IPS DF 6.9 (cell line): ENCODE results near the gene OR7G1.
A peak's percentile ranks its signal among the peaks of the same experiment; 100 is the strongest.

Experiments
- DNase-seq: peaks from one replicate; pipeline ENCODE4 v3.0.0-alpha.2; 2013; ENCODE audit warnings: low read depth, low spot score
- H3K27ac ChIP-seq: one replicate; pipeline ENCODE4 v1.5.1; 2013; ENCODE audit warnings: low read length, control low read depth
- H3K27me3 ChIP-seq: 2 replicates; pipeline ENCODE4 v1.6.1; 2013; ENCODE audit warnings: mild to moderate bottlenecking, low read length; ENCODE audit not compliant: control insufficient read depth, insufficient read depth
- H3K36me3 ChIP-seq: 2 replicates; pipeline ENCODE4 v1.6.1; 2013; ENCODE audit warnings: low read length; ENCODE audit not compliant: control insufficient read depth, insufficient read depth
- H3K4me1 ChIP-seq: 2 replicates; pipeline ENCODE4 v1.6.1; 2013; ENCODE audit warnings: low read length; ENCODE audit not compliant: control insufficient read depth, insufficient read depth
- H3K4me3 ChIP-seq: 2 replicates; pipeline ENCODE4 v1.5.1; 2013; ENCODE audit warnings: mild to moderate bottlenecking, low read length
- H3K9me3 ChIP-seq: 2 replicates; pipeline ENCODE4 v1.6.1; 2013; ENCODE audit warnings: low read length, inconsistent platforms; ENCODE audit not compliant: control insufficient read depth, insufficient read depth
- WGBS: extraction: QIAGEN DNeasy Blood & Tissue Kit; methylation state at CpG from one replicate; pipeline ENCODE4 v1.1.7; 2013; ENCODE audit warnings: mixed read lengths, missing lambda C conversion rate; ENCODE audit not compliant: insufficient read length, insufficient coverage; 5-methylcytosine and 5-hydroxymethylcytosine counted together

The OR7G1 gene

DNA sequence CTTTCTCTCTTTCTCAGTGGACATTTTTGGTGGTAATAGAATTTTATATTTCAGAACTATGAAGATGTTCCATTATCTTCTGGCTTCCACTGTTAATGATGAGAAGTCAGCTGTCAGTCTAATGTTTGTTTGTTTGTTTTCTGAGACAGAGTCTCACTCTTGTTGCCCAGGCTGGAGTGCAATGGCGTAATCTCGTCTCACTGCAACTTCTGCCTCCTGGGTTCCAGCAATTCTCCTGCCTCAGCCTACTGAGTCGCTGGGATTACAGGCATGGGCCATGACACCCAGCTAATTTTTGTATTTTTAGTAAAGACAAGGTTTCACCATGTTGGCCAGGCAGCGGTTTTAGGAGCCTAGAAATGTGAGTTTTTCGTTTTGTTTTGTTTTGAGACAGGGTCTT is 29.4 kb upstream of the OR7G1 start:
- no peak for DNase-seq
- no peaks in the 10 kb centered on the region for H3K9me3 ChIP-seq
- no CpG with 5 or more reads among the region's 5 CpGs for WGBS
- no peak overlapping the region for H3K4me3 ChIP-seq
- H3K4me1 ChIP-seq, result no peaks in the 10 kb centered on the region
- H3K36me3 ChIP-seq, result peaks cover 6% of the 10 kb centered on the region; the same call in 1 of the 2 replicates
- no peaks in the 10 kb centered on the region for H3K27me3 ChIP-seq
- no peak overlapping the region for H3K27ac ChIP-seq

- Histone ChIP-seq H3K36me3 (no peaks in the 10 kb centered on the region), H3K9me3 (no peaks in the 10 kb centered on the region), H3K27ac (no peak within 1 kb of the TSS), H3K4me1 (no peaks in the 10 kb centered on the region), H3K4me3 (peak within 1 kb of the TSS; percentile 81; the same call in 1 of the 2 replicates), H3K27me3 (no peaks in the 10 kb centered on the region)
- WGBS, result no CpG with 5 or more reads among the region's 43 CpGs
- peak; percentile 78 for DNase-seq
Observed at GRCh38 chr19:9140159-9140874, 24.8 kb upstream of the OR7G1 start, which contains the start of gene ZNF317. TSS of gene ZNF317 (plus strand) at chr19:9140397. CDS start at chr19:9156017, 15,620 bp downstream.

DNA sequence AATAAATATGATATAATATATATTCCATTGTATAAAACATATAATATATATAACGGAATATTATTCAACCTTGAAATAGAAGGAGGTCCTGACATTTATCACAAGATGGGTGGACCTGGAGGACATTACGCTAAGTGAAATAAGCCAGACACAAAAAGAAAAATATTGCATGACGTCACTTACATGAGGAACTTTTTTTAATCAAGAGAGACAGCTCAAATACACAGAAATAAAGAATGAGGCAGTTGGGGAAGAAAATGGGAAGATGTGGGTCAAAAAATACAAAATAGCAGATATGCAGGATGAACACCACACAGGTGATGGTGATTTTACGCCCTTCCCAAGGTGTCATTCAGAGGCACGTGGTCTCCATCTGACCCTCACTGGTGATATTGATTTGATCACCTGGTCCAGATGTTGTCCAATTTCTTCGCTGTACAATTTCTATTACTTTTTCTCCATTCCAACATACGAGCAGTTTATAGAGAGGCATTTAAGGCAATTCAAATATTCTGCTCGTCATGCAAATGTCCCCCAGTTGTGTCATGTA is 24.1 kb upstream of the OR7G1 start:
- no peaks in the 10 kb centered on the region for H3K4me1 ChIP-seq
- no peak for DNase-seq
- no peaks in the 10 kb centered on the region for H3K36me3 ChIP-seq
- no peak overlapping the region for H3K27ac ChIP-seq
- WGBS, result no CpG with 5 or more reads among the region's 8 CpGs
- H3K9me3 ChIP-seq, result no peaks in the 10 kb centered on the region
- H3K4me3 ChIP-seq, result peak overlapping the region; percentile 81; the same call in 1 of the 2 replicates
- H3K27me3 ChIP-seq, result no peaks in the 10 kb centered on the region

- H3K4me3 ChIP-seq, result no peak overlapping the region
- no CpG with 5 or more reads among the region's 5 CpGs for WGBS
- H3K36me3 ChIP-seq, result no peaks in the 10 kb centered on the region
- no peak overlapping the region for H3K27ac ChIP-seq
- no peaks in the 10 kb centered on the region for H3K27me3 ChIP-seq
- no peaks in the 10 kb centered on the region for H3K9me3 ChIP-seq
- H3K4me1 ChIP-seq, result no peaks in the 10 kb centered on the region
- DNase-seq, result no peak
Observed at GRCh38 chr19:9132422-9132821, 16.9 kb upstream of the OR7G1 start.

- WGBS, result no CpG with 5 or more reads among the region's 1 CpG
- Histone ChIP-seq H3K4me1 (no peaks in the 10 kb centered on the region), H3K27me3 (no peaks in the 10 kb centered on the region), H3K36me3 (no peaks in the 10 kb centered on the region), H3K4me3 (no peak overlapping the region), H3K27ac (no peak overlapping the region), H3K9me3 (no peaks in the 10 kb centered on the region)
- DNase-seq, result no peak
Observed at GRCh38 chr19:9130965-9131364, 15.4 kb upstream of the OR7G1 start.

- Histone ChIP-seq H3K9me3 (no peaks in the 10 kb centered on the region), H3K4me3 (no peak overlapping the region), H3K27me3 (no peaks in the 10 kb centered on the region), H3K36me3 (no peaks in the 10 kb centered on the region), H3K27ac (no peak overlapping the region), H3K4me1 (no peaks in the 10 kb centered on the region)
- WGBS, result no CpG with 5 or more reads among the region's 3 CpGs
- no peak for DNase-seq
Observed at GRCh38 chr19:9128171-9128570, 12.6 kb upstream of the OR7G1 start.

DNA sequence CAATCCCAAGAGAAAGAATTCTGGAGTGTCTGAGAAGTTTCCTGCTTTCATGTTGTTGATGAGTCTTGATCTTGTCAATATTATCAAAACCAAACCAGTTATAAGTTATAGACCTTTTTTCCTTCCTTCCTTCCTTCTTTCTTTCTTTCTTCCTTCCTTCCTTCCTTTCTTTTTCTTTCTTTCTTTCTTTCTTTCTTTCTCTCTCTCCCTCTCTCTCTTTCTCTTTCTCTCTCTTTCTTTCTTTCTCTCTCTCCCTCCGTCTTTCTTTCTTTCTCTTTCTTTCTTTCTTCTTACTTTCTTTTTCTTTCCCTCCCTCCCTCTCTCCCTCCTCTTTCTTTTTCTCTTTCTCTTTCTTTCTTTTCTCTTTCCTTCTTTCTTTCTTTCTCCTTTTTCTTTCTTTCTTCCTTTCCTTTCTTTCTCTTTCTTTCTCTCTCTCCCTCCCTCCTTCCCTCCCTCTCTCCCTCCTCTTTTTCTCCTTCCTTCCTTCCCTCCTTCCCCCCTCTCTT is 11.4 kb upstream of the OR7G1 start, which contains the start of gene OR7G3:
TSS of gene OR7G3 (minus strand) at position 51 of the 506 bp plus-strand sequence. CDS start at position 51, 0 bp downstream.
- WGBS, result no CpG with 5 or more reads among the region's 1 CpG
- no peaks in the 10 kb centered on the region for H3K9me3 ChIP-seq
- no peaks in the 10 kb centered on the region for H3K27me3 ChIP-seq
- no peaks in the 10 kb centered on the region for H3K4me1 ChIP-seq
- no peak within 1 kb of the TSS for H3K27ac ChIP-seq
- DNase-seq, result no peak
- H3K36me3 ChIP-seq, result no peaks in the 10 kb centered on the region
- no peak within 1 kb of the TSS for H3K4me3 ChIP-seq

DNA sequence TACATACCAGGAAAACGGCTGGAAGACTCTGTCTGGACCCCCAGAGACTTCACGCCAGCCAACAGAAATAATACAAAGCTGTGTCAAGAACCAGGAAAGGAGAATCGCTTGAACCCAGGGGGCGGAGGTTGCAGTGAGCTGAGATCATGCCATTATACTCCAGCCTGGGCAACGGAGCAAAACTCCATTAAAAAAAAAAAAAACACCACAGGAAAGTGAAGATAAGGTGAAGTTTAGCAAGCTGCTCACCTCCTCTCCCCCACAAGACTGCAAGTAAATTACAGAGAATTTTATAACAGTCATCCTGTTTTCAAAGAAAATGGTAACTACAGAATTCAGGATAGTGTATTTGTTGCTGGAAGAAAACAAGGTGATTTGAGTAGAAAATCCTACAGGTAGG is 984 bp upstream of the OR7G1 start:
- no peak for DNase-seq
- Histone ChIP-seq H3K27me3 (no peaks in the 10 kb centered on the region), H3K4me1 (no peaks in the 10 kb centered on the region), H3K36me3 (no peaks in the 10 kb centered on the region), H3K27ac (no peak overlapping the region), H3K4me3 (no peak overlapping the region), H3K9me3 (no peaks in the 10 kb centered on the region)
- WGBS, result no CpG with 5 or more reads among the region's 5 CpGs

- H3K36me3 ChIP-seq, result no peaks in the 10 kb centered on the region
- H3K4me1 ChIP-seq, result no peaks in the 10 kb centered on the region
- no CpG with 5 or more reads among the region's 2 CpGs for WGBS
- H3K9me3 ChIP-seq, result no peaks in the 10 kb centered on the region
- no peak overlapping the region for H3K27ac ChIP-seq
- no peak for DNase-seq
- no peak overlapping the region for H3K4me3 ChIP-seq
- no peaks in the 10 kb centered on the region for H3K27me3 ChIP-seq
Observed at GRCh38 chr19:9109959-9110358, 5.6 kb downstream of the OR7G1 start.

DNA sequence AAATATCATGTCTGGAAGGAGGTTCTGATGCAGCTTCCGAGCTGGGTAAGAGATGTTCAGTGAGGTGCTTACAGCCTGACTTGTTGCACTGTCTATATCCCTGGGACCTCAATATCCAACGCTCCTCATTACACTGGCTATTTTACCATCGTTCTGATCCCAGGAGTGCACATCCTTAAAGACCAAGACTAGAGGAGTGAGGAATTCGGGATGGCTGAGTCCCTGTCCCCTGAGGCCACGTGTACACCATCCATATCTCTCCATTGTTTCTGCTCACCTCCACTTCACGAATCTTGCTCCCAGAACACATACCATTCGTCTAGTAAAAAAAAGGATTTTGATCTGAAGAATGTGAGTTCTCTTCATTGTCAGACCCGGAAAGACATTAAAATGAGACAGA is 8.2 kb downstream of the OR7G1 start, which contains the start of gene OR7G2:
TSS of gene OR7G2 (minus strand) at position 101 of the 400 bp plus-strand sequence. CDS start 4,232 bp downstream, outside the sequence.
- H3K4me1 ChIP-seq, result no peaks in the 10 kb centered on the region
- WGBS, result no CpG with 5 or more reads among the region's 8 CpGs
- H3K27me3 ChIP-seq, result no peaks in the 10 kb centered on the region

More for the DNA sequence above, 8.2 kb downstream of the OR7G1 start, which contains the start of gene OR7G2:
- H3K4me3 ChIP-seq, result no peak within 1 kb of the TSS
- no peaks in the 10 kb centered on the region for H3K36me3 ChIP-seq
- no peak for DNase-seq
- H3K9me3 ChIP-seq, result no peaks in the 10 kb centered on the region
- H3K27ac ChIP-seq, result no peak within 1 kb of the TSS
